ENCODE results near the gene TMX1. TPM values are rescaled to one million over a fixed set of nuclear protein-coding genes. Genes with fewer than 3 reads are reported as not detected.

TMX1 gene
- total RNA-seq, 1 experiment from 2014 or later = 56.6 TPM

DNA sequence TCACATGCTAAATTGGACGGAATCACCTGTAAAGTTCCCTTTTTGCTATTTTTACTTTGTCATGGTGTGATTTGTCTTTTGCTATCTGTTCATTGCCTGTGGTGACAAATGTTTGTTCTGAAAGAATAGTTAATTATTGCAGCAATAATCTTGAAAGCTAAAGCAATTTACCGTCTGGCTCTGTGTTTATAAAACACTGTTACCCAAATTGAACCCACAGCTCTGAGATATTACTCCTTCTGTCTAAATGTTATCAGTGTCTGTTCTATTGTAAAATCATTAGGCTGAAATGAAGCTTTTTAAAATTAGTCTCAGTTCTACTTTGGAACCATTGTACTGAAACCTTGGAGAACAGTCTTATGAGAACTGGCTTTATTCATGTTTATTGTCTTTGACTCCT is 42.5 kb downstream of the TMX1 start:
- Histone ChIP-seq H3K9ac (ENCODE audit: low read length) (no peak overlapping the region), H3K4me2 (ENCODE audit: low read length) (no peak overlapping the region), H3K9me2 (replicated peaks; ENCODE audit: low read length) (no peaks in the 10 kb centered on the region), H3K9me3 (ENCODE audit: low read length) (no peaks in the 10 kb centered on the region), H3K27me3 (ENCODE audit: low read length) (no peaks in the 10 kb centered on the region), H3K79me2 (ENCODE audit: low read length) (no peaks in the 10 kb centered on the region), H3K4me1 (ENCODE audit: insufficient read depth, low read length) (peaks cover 10% of the 10 kb centered on the region), H2AFZ (ENCODE audit: low read length) (no peak overlapping the region), H3K4me3 (ENCODE audit: low read length) (no peak overlapping the region), H3F3A (ENCODE audit: low read length, unreplicated experiment) (no peaks in the 10 kb centered on the region), H3K27ac (ENCODE audit: low read length) (no peak overlapping the region), H3K36me3 (ENCODE audit: low read depth, low read length) (no peaks in the 10 kb centered on the region), H4K20me1 (ENCODE audit: low read length) (no peaks in the 10 kb centered on the region)
- POLR2A ChIA-PET (ENCODE audit: unreplicated experiment) = no interaction called here
- no peak for TF ChIP-seq EZH2 (IDR thresholded peaks at IDR 0.05; ENCODE audit: low read length, unreplicated experiment)
- no peak for TF ChIP-seq EZH2phosphoT487 (IDR thresholded peaks at IDR 0.05; ENCODE audit: borderline replicate concordance, low read length)
- TF ChIP-seq CTCF (conservative IDR thresholded peaks at IDR 0.05; ENCODE audit: low read depth, low read length) = no peak
- DNase-seq = no peak
- CTCF ChIA-PET = interaction anchor here (0.6 to 2.4 kb wide), 5 partner anchors 347 to 497 kb away, joined by 3 to 37 read pairs (median 5); partner anchors contain the start of gene FRMD6
- no TSS peak for BruUV-seq (replicated peaks)
- intact Hi-C loops (cut with micrococcal nuclease) = loop anchor here (2.0 kb wide), 3 partner anchors 264 to 428 kb away; no protein-coding TSS in a partner anchor
- ATAC-seq = no peak

DNA sequence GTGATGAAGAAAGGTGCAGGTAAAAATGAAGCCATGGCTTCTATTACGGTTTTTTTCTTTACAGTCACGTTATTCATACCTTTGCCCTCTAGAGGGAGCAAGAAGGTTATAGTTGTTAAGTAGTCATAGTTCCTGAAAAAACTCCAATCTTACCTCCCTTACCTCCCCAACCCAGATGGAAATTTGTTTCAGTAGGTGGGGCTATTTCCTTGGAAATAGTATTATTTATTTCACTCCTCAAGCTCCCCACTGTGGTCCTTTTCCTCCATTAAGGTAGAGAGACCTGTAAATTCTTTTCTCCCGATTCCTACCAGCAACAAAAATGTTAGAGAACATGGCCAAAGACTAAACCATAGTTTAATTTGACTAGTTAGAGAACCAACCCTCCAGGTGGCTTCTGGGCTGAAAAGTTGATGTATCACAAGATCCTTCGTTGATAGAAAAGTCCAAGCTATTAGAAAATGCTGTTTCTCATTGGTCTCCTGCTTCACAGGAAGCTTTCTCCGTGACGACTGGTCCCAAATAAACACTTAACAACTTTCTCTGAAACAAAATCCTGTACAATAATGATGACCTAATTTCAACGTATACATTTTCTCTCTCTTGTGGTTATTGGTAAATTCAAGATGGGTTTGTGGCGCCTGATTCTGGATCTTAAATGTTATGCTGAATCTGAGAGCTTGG is 43.5 kb downstream of the TMX1 start:
- POLR2A ChIA-PET (ENCODE audit: unreplicated experiment) = interaction anchor here (0.6 to 0.7 kb wide), 3 partner anchors 112 to 1782 kb away, joined by 3 to 4 read pairs (median 3); no protein-coding TSS in a partner anchor
- CTCF ChIA-PET = interaction anchor here (0.6 to 2.4 kb wide), 13 partner anchors 115 to 501 kb away, joined by 3 to 37 read pairs (median 4); partner anchors contain the start of gene FRMD6
- Histone ChIP-seq H3K79me2 (ENCODE audit: low read length) (no peaks in the 10 kb centered on the region), H3K4me2 (ENCODE audit: low read length) (no peak overlapping the region), H3K27me3 (ENCODE audit: low read length) (no peaks in the 10 kb centered on the region), H3K27ac (ENCODE audit: low read length) (peak overlapping the region; percentile 2; the same call in 1 of the 2 replicates), H3K4me3 (ENCODE audit: low read length) (no peak overlapping the region), H3K9me3 (ENCODE audit: low read length) (no peaks in the 10 kb centered on the region), H3F3A (ENCODE audit: low read length, unreplicated experiment) (no peaks in the 10 kb centered on the region), H4K20me1 (ENCODE audit: low read length) (no peaks in the 10 kb centered on the region), H3K9me2 (replicated peaks; ENCODE audit: low read length) (no peaks in the 10 kb centered on the region), H3K9ac (ENCODE audit: low read length) (no peak overlapping the region; the same call in 1 of the 2 replicates), H3K4me1 (ENCODE audit: insufficient read depth, low read length) (peaks cover 10% of the 10 kb centered on the region), H2AFZ (ENCODE audit: low read length) (no peak overlapping the region), H3K36me3 (ENCODE audit: low read depth, low read length) (no peaks in the 10 kb centered on the region)
- peak; percentile 99 for TF ChIP-seq CTCF (conservative IDR thresholded peaks at IDR 0.05; ENCODE audit: low read depth, low read length)
- no peak for TF ChIP-seq EZH2 (IDR thresholded peaks at IDR 0.05; ENCODE audit: low read length, unreplicated experiment)
- no peak for TF ChIP-seq EZH2phosphoT487 (IDR thresholded peaks at IDR 0.05; ENCODE audit: borderline replicate concordance, low read length)
- intact Hi-C loops (cut with micrococcal nuclease) = loop anchor here (1.0 to 2.0 kb wide), 11 partner anchors 113 to 696 kb away; no protein-coding TSS in a partner anchor
- BruUV-seq (replicated peaks) = no TSS peak
- peak; percentile 98 for DNase-seq
- peak; percentile 96 for ATAC-seq
